Mammary epithelial cell (primary cell): ENCODE measurements around the gene LAMB4.

Experiments
- CTCF ChIP-seq, 2 donors: IDR thresholded peaks in 1 of 2; conservative IDR thresholded peaks in 1 of 2; 2 replicates each; pipeline ENCODE4 v1.5.1; 2011 to 2012; ENCODE audit warnings: inconsistent platforms in 2 of 2, low read length in 2 of 2, mild to moderate bottlenecking in 2 of 2, control low read depth in 1 of 2, low read depth in 1 of 2; ENCODE audit not compliant: insufficient read depth in 1 of 2; ENCODE audit errors: extremely low read depth in 1 of 2
- EZH2 ChIP-seq: IDR thresholded peaks from 2 replicates; pipeline ENCODE4 v1.6.1; 2012; ENCODE audit warnings: low read length, inconsistent platforms, borderline replicate concordance

GRCh38 chr7:108127461-108127860 is 2.7 kb downstream of the LAMB4 start:
- TF ChIP-seq CTCF (conservative IDR thresholded peaks at IDR 0.05 in 1 of 2, IDR thresholded peaks at IDR 0.05 in 1 of 2; ENCODE audit: extremely low read depth in 1 of 2, insufficient read depth in 1 of 2, low read depth in 1 of 2, low read length in 2 of 2): no peak
- TF ChIP-seq EZH2: no peak
